LNCaP clone FGC (cell line): ENCODE results near the gene OR7C2.
"Not testable (repeated sequence)": the region's sequence is repeated elsewhere in the genome, so short reads cannot be mapped to it uniquely, and the experiment has no call there.

Experiments
- DNase-seq: peaks from one replicate; pipeline ENCODE4 v3.0.0-alpha.2; 2011; ENCODE audit warnings: low read depth
- H3K4me3 ChIP-seq: 2 replicates; pipeline ENCODE4 v1.5.1; 2011; ENCODE audit warnings: mild to moderate bottlenecking, low read depth, low read length, control low read depth
- CTCF ChIP-seq: IDR thresholded peaks from 2 replicates; pipeline ENCODE4 v1.5.1; 2012; ENCODE audit warnings: mild to moderate bottlenecking; ENCODE audit not compliant: control insufficient read depth, insufficient read depth; ENCODE audit errors: extremely low read depth

The OR7C2 gene

GRCh38 chr19:14943601-14944000 lies 2.3 kb downstream of the OR7C2 start:
- TF ChIP-seq CTCF, result no peak
- no peak overlapping the region for H3K4me3 ChIP-seq
- DNase-seq, result no peak

- no peak for DNase-seq
- no peak for TF ChIP-seq CTCF
- H3K4me3 ChIP-seq, result no peak overlapping the region
These were observed 3.2 kb downstream of the OR7C2 start for GRCh38 chr19:14944456-14944855.

GRCh38 chr19:14949413-14949812 lies 8.1 kb downstream of the OR7C2 start:
- not testable (repeated sequence) for DNase-seq, H3K4me3 ChIP-seq

GRCh38 chr19:14949876-14950275 lies 8.6 kb downstream of the OR7C2 start:
- no peak overlapping the region for H3K4me3 ChIP-seq
- TF ChIP-seq CTCF, result no peak
- no peak for DNase-seq

- no peak for DNase-seq
- no peak for TF ChIP-seq CTCF
- no peak overlapping the region for H3K4me3 ChIP-seq
These were observed 9.1 kb downstream of the OR7C2 start for GRCh38 chr19:14950421-14950820.

- no peak for DNase-seq
- no peak overlapping the region for H3K4me3 ChIP-seq
- no peak for TF ChIP-seq CTCF
These were observed 11.5 kb downstream of the OR7C2 start for GRCh38 chr19:14952767-14953166.

- no peak for TF ChIP-seq CTCF
- no peak overlapping the region for H3K4me3 ChIP-seq
- no peak for DNase-seq
These were observed 12.9 kb downstream of the OR7C2 start for GRCh38 chr19:14954071-14954655.
